Effector memory CD8-positive, alpha-beta T cell (primary cell): Measurements from ENCODE around the gene CAPN1.
"Not testable (repeated sequence)": the region's sequence is repeated elsewhere in the genome, so short reads cannot be mapped to it uniquely, and the experiment has no call there.

Experiments used
- ATAC-seq: fragments of 150-1000 bp; cut with Tn5 transposase; replicated peaks from 2 replicates; pipeline ENCODE4 v1.10.0; 2021; ENCODE audit warnings: mild to moderate bottlenecking, moderate library complexity
- DNase-seq, 3 experiments: peaks; one replicate each; pipeline ENCODE4 v3.0.0; 2021
- H3K27ac Mint-ChIP-seq, 2 donors: one replicate each; pipeline ENCODE4 v1.8.0; 2022; ENCODE audit warnings: mild to moderate bottlenecking in 2 of 2, mixed read lengths in 2 of 2, moderate library complexity in 2 of 2
- H3K27me3 Mint-ChIP-seq, 2 donors: one replicate each; pipeline ENCODE4 v1.8.0; 2022; ENCODE audit warnings: mixed read lengths in 2 of 2
- H3K36me3 Mint-ChIP-seq: one replicate; pipeline ENCODE4 v1.8.0; 2022; ENCODE audit warnings: mild to moderate bottlenecking, moderate library complexity, mixed read lengths; ENCODE audit not compliant: insufficient read depth
- H3K4me1 Mint-ChIP-seq, 2 donors: one replicate each; pipeline ENCODE4 v1.8.0; 2022; ENCODE audit warnings: low read depth in 2 of 2, mixed read lengths in 2 of 2
- H3K4me3 Mint-ChIP-seq, 2 donors: one replicate each; pipeline ENCODE4 v1.8.0; 2022; ENCODE audit warnings: mild to moderate bottlenecking in 2 of 2, mixed read lengths in 2 of 2, moderate library complexity in 2 of 2
- H3K9me3 Mint-ChIP-seq, 2 donors: one replicate each; pipeline ENCODE4 v1.8.0; 2022; ENCODE audit warnings: mixed read lengths in 2 of 2

Gene CAPN1

GRCh38 chr11:65223011-65223410 is 41.3 kb downstream of the CAPN1 start:
- H3K9me3 Mint-ChIP-seq, result no peaks in the 10 kb centered on the region
- H3K27me3 Mint-ChIP-seq, result peaks cover 32 to 42% of the 10 kb centered on the region in 2 donors
- no peak overlapping the region for H3K27ac Mint-ChIP-seq

GRCh38 chr11:65224930-65225278 is 43.2 kb downstream of the CAPN1 start:
- DNase-seq (no peak), ATAC-seq (no peak)
- Mint-ChIP-seq H3K4me1 (peaks cover 7 to 8% of the 10 kb centered on the region in 2 donors), H3K27me3 (peaks cover 32 to 42% of the 10 kb centered on the region in 2 donors), H3K36me3 (no peaks in the 10 kb centered on the region), H3K4me3 (peak overlapping the region; percentile 73 to 80), H3K9me3 (no peaks in the 10 kb centered on the region), H3K27ac (no peak overlapping the region)

More at GRCh38 chr11:65223011-65223410, 41.3 kb downstream of the CAPN1 start:
- Mint-ChIP-seq H3K36me3 (no peaks in the 10 kb centered on the region), H3K4me3 (no peak overlapping the region), H3K4me1 (peaks cover 14 to 15% of the 10 kb centered on the region in 2 donors)
- ATAC-seq (no peak), DNase-seq (no peak)

GRCh38 chr11:65225279-65226102 is 43.8 kb downstream of the CAPN1 start:
- peak; percentile 90 for ATAC-seq
- DNase-seq, result peak; percentile 38 to 42 (median 41)
- Mint-ChIP-seq H3K9me3 (no peaks in the 10 kb centered on the region), H3K36me3 (no peaks in the 10 kb centered on the region), H3K4me3 (peak overlapping the region; percentile 73 to 80), H3K4me1 (peaks cover 5 to 7% of the 10 kb centered on the region in 2 donors), H3K27ac (no peak overlapping the region), H3K27me3 (peaks cover 32 to 42% of the 10 kb centered on the region in 2 donors)

- H3K36me3 Mint-ChIP-seq, result no peaks in the 10 kb centered on the region
- ATAC-seq (peak; percentile 7), DNase-seq (no peak)
- H3K4me3 Mint-ChIP-seq, result peak overlapping the region; percentile 73 to 80
- H3K4me1 Mint-ChIP-seq, result peaks cover 5 to 7% of the 10 kb centered on the region in 2 donors
- H3K9me3 Mint-ChIP-seq, result no peaks in the 10 kb centered on the region
- H3K27ac Mint-ChIP-seq, result no peak overlapping the region
- peaks cover 32 to 42% of the 10 kb centered on the region in 2 donors for H3K27me3 Mint-ChIP-seq
Measured at GRCh38 chr11:65226103-65226442, 44.3 kb downstream of the CAPN1 start.

- no peak overlapping the region for H3K27ac Mint-ChIP-seq
- H3K9me3 Mint-ChIP-seq, result no peaks in the 10 kb centered on the region
- no peak for ATAC-seq
- H3K4me1 Mint-ChIP-seq, result peaks cover 5% of the 10 kb centered on the region in 2 donors
- no peaks in the 10 kb centered on the region for H3K36me3 Mint-ChIP-seq
- H3K27me3 Mint-ChIP-seq, result peaks cover 32 to 42% of the 10 kb centered on the region in 2 donors
- no peak for DNase-seq
- no peak overlapping the region for H3K4me3 Mint-ChIP-seq
Measured at GRCh38 chr11:65227879-65228278, 46.2 kb downstream of the CAPN1 start.

GRCh38 chr11:65236194-65237059 is 54.7 kb downstream of the CAPN1 start:
- DNase-seq, result no peak
- H3K4me3 Mint-ChIP-seq, result no peak overlapping the region

GRCh38 chr11:65238302-65238701 is 56.6 kb downstream of the CAPN1 start:
- not testable (repeated sequence) for H3K36me3 Mint-ChIP-seq, H3K4me3 Mint-ChIP-seq, DNase-seq, H3K9me3 Mint-ChIP-seq, H3K27ac Mint-ChIP-seq, ATAC-seq, H3K27me3 Mint-ChIP-seq, H3K4me1 Mint-ChIP-seq

More at GRCh38 chr11:65236194-65237059, 54.7 kb downstream of the CAPN1 start:
- H3K4me1 Mint-ChIP-seq, result no peaks in the 10 kb centered on the region
- no peaks in the 10 kb centered on the region for H3K27me3 Mint-ChIP-seq
- ATAC-seq, result no peak
- H3K27ac Mint-ChIP-seq, result no peak overlapping the region
- H3K9me3 Mint-ChIP-seq, result no peaks in the 10 kb centered on the region
- H3K36me3 Mint-ChIP-seq, result no peaks in the 10 kb centered on the region

- no peaks in the 10 kb centered on the region for H3K36me3 Mint-ChIP-seq
- no peak overlapping the region for H3K27ac Mint-ChIP-seq
- peaks cover 0 to 9% of the 10 kb centered on the region in 2 donors for H3K27me3 Mint-ChIP-seq
- ATAC-seq (no peak), DNase-seq (no peak)
- H3K4me3 Mint-ChIP-seq, result no peak overlapping the region
- H3K4me1 Mint-ChIP-seq, result no peaks in the 10 kb centered on the region
- peaks cover 3 to 9% of the 10 kb centered on the region in 2 donors for H3K9me3 Mint-ChIP-seq
Measured at GRCh38 chr11:65241134-65241533, 59.4 kb downstream of the CAPN1 start.

GRCh38 chr11:65241692-65242091 is 60.0 kb downstream of the CAPN1 start:
- H3K9me3 Mint-ChIP-seq, result peaks cover 3 to 9% of the 10 kb centered on the region in 2 donors
- no peak overlapping the region for H3K4me3 Mint-ChIP-seq
- H3K27ac Mint-ChIP-seq, result peak overlapping the region in 1 of 2 donors; percentile 22
- no peaks in the 10 kb centered on the region for H3K4me1 Mint-ChIP-seq
- DNase-seq, result no peak
- peaks cover 0 to 9% of the 10 kb centered on the region in 2 donors for H3K27me3 Mint-ChIP-seq
- no peak for ATAC-seq
- no peaks in the 10 kb centered on the region for H3K36me3 Mint-ChIP-seq

GRCh38 chr11:65242389-65242788 is 60.7 kb downstream of the CAPN1 start:
- Mint-ChIP-seq H3K27ac (peak overlapping the region in 1 of 2 donors; percentile 22), H3K4me3 (no peak overlapping the region), H3K4me1 (no peaks in the 10 kb centered on the region), H3K27me3 (peaks cover 0 to 9% of the 10 kb centered on the region in 2 donors), H3K9me3 (peaks cover 3 to 9% of the 10 kb centered on the region in 2 donors), H3K36me3 (no peaks in the 10 kb centered on the region)
- DNase-seq (no peak), ATAC-seq (no peak)

GRCh38 chr11:65243797-65244196 is 62.1 kb downstream of the CAPN1 start:
- ATAC-seq, result no peak
- DNase-seq, result no peak
- no peaks in the 10 kb centered on the region for H3K4me1 Mint-ChIP-seq
- peaks cover 0 to 9% of the 10 kb centered on the region in 2 donors for H3K27me3 Mint-ChIP-seq
- H3K27ac Mint-ChIP-seq, result no peak overlapping the region
- peaks cover 5% of the 10 kb centered on the region for H3K36me3 Mint-ChIP-seq
- H3K9me3 Mint-ChIP-seq, result peaks cover 3 to 9% of the 10 kb centered on the region in 2 donors
- no peak overlapping the region for H3K4me3 Mint-ChIP-seq

- not testable (repeated sequence) for H3K4me1 Mint-ChIP-seq, H3K4me3 Mint-ChIP-seq, DNase-seq, H3K27me3 Mint-ChIP-seq, H3K27ac Mint-ChIP-seq, H3K36me3 Mint-ChIP-seq, ATAC-seq, H3K9me3 Mint-ChIP-seq
Measured at GRCh38 chr11:65245046-65245445, 63.3 kb downstream of the CAPN1 start.

- Mint-ChIP-seq H3K27me3 (peaks cover 0 to 8% of the 10 kb centered on the region in 2 donors), H3K4me3 (no peak overlapping the region), H3K27ac (no peak overlapping the region), H3K4me1 (no peaks in the 10 kb centered on the region), H3K36me3 (peaks cover 9% of the 10 kb centered on the region), H3K9me3 (peaks cover 3 to 9% of the 10 kb centered on the region in 2 donors)
- DNase-seq (no peak), ATAC-seq (no peak)
Measured at GRCh38 chr11:65246506-65246905, 64.8 kb downstream of the CAPN1 start.
